Cardiac fibroblast (primary cell): ENCODE results near the gene SPRY4.
A peak's percentile ranks its signal among the peaks of the same experiment; 100 is the strongest.

Experiments used
- DNase-seq, 2 donors: peaks; one replicate each; pipeline versions ENCODE4 v3.0.0 to v3.0.0-alpha.2; 2010; ENCODE audit warnings: low read depth in 2 of 2
- H3K4me3 ChIP-seq, 2 donors: replicated peaks in 1 of 2; 1 replicate in 1 of 2; 2 replicates in 1 of 2; pipeline ENCODE4 v1.5.1; 2011; ENCODE audit warnings: low read depth in 2 of 2, low read length in 2 of 2, mild to moderate bottlenecking in 2 of 2, moderate library complexity in 1 of 2
- TF ChIP-seq, protein P1 (sequence below): IDR thresholded peaks from one replicate; pipeline ENCODE4 v1.5.1; 2011; ENCODE audit warnings: low read depth, mild to moderate bottlenecking, low read length, inconsistent platforms

SPRY4 gene

GRCh38 chr5:142319560-142320429 is 5.0 kb downstream of the SPRY4 start:
- TF ChIP-seq, protein P1, sequence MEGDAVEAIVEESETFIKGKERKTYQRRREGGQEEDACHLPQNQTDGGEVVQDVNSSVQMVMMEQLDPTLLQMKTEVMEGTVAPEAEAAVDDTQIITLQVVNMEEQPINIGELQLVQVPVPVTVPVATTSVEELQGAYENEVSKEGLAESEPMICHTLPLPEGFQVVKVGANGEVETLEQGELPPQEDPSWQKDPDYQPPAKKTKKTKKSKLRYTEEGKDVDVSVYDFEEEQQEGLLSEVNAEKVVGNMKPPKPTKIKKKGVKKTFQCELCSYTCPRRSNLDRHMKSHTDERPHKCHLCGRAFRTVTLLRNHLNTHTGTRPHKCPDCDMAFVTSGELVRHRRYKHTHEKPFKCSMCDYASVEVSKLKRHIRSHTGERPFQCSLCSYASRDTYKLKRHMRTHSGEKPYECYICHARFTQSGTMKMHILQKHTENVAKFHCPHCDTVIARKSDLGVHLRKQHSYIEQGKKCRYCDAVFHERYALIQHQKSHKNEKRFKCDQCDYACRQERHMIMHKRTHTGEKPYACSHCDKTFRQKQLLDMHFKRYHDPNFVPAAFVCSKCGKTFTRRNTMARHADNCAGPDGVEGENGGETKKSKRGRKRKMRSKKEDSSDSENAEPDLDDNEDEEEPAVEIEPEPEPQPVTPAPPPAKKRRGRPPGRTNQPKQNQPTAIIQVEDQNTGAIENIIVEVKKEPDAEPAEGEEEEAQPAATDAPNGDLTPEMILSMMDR, result no peak
- peak overlapping the region in 1 of 2 donors; percentile 95 for H3K4me3 ChIP-seq
- peak in 1 of 2 donors; percentile 74 for DNase-seq

DNA sequence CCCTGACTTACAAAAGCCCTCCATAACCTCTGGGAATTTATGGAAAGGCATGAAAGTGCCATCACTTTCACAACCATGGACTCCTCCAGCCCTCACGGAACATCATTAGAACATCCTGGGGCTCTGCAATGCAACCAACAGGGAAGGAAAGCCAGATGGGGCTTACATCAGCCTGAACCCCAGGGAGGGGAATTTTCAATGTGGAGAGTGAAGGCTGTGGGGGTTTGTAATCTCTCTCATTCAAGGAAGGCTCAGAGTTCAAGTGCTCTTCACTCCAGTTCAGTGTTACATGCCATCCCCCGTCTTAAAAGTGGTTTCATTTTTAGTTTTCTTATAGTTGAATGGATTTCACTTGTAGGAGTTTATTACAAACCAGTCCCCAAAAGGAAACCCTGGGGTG is 5.7 kb downstream of the SPRY4 start:
- DNase-seq, result peak in 1 of 2 donors; percentile 55
- TF ChIP-seq, protein P1, result no peak
- H3K4me3 ChIP-seq, result peak overlapping the region in 1 of 2 donors; percentile 95

- TF ChIP-seq, protein P1, result peak; percentile 44
- peak overlapping the region in 1 of 2 donors; percentile 12 for H3K4me3 ChIP-seq
- DNase-seq, result peak in 1 of 2 donors; percentile 50
Observed at GRCh38 chr5:142317753-142318152, 7.1 kb downstream of the SPRY4 start.

DNA sequence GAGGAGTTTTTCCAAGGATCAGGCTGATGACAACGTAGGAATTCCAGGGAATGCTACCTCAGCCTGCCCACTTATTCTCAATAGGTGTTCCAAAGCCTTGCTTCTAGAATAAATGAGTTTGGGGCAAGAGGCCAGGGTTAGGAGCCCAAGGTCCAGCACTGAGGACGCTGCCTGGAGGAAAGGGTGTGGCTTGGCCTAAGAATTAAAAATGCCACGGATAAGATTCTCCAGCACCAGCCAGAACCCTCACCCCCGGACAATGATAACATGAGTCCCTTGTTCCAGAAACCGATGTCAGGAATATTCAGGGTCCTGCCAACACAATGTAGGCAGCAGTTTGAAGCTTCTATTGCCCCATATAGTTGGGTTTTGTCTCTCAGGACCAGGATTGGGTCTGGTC is 7.6 kb downstream of the SPRY4 start:
- no peak for DNase-seq
- TF ChIP-seq, protein P1, result no peak
- H3K4me3 ChIP-seq, result no peak overlapping the region

DNA sequence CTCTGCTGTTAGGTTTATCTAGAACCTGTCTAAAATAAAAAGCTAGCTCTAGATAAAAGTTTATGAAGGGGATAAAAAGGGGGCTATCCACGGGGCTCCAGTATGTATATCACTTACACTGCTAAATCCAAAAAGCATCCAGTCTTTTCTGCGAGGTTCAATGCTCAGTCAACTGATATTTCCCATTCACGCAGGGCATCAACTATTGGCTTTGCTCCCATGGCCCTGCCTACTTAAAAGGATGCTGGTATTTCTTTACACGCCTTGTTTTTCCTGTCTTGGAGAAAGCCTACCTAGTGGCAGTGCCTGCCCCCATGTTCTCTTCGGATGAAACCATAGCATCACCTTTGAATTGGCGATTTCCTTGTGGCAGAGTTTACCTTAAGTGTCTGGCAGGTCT is 8.1 kb downstream of the SPRY4 start:
- TF ChIP-seq, protein P1, result no peak
- H3K4me3 ChIP-seq, result no peak overlapping the region

GRCh38 chr5:142316051-142316450 is 8.8 kb downstream of the SPRY4 start:
- no peak overlapping the region for H3K4me3 ChIP-seq
- DNase-seq, result peak; percentile 73 to 74
- TF ChIP-seq, protein P1, result no peak

More for the DNA sequence above, 8.1 kb downstream of the SPRY4 start:
- peak in 1 of 2 donors; percentile 33 for DNase-seq
